EL (cell line): ENCODE results near the gene MED9.

Experiments
- DNase-seq: peaks from one replicate; pipeline ENCODE4 v3.0.0-alpha.2; 2016

Gene MED9

GRCh38 chr17:17519886-17520285 is 43.1 kb downstream of the MED9 start:
- no peak for DNase-seq

GRCh38 chr17:17520599-17521232 is 43.9 kb downstream of the MED9 start:
- DNase-seq, result no peak

- DNase-seq, result no peak
These were observed 46.4 kb downstream of the MED9 start for GRCh38 chr17:17523001-17523730.

GRCh38 chr17:17523731-17524490 is 47.1 kb downstream of the MED9 start:
- DNase-seq, result no peak

GRCh38 chr17:17525311-17525710 is 48.5 kb downstream of the MED9 start:
- DNase-seq, result no peak

GRCh38 chr17:17525956-17526355 is 49.2 kb downstream of the MED9 start:
- no peak for DNase-seq

- no peak for DNase-seq
These were observed 49.6 kb downstream of the MED9 start for GRCh38 chr17:17526369-17526768.

- no peak for DNase-seq
These were observed 50.7 kb downstream of the MED9 start for GRCh38 chr17:17527534-17527933.

- no peak for DNase-seq
These were observed 51.2 kb downstream of the MED9 start for GRCh38 chr17:17527956-17528500.

GRCh38 chr17:17528696-17529652 is 52.2 kb downstream of the MED9 start:
- DNase-seq, result no peak

GRCh38 chr17:17531156-17531555 is 54.4 kb downstream of the MED9 start:
- DNase-seq, result no peak

- DNase-seq, result no peak
These were observed 56.2 kb downstream of the MED9 start for GRCh38 chr17:17532991-17533390.

- no peak for DNase-seq
These were observed 57.2 kb downstream of the MED9 start for GRCh38 chr17:17533901-17534441.

GRCh38 chr17:17535957-17536356 is 59.2 kb downstream of the MED9 start:
- peak; percentile 26 for DNase-seq

GRCh38 chr17:17536702-17537101 is 59.9 kb downstream of the MED9 start:
- DNase-seq, result no peak

GRCh38 chr17:17537311-17538099 is 60.7 kb downstream of the MED9 start:
- peak; percentile 9 for DNase-seq

- no peak for DNase-seq
These were observed 61.9 kb downstream of the MED9 start for GRCh38 chr17:17538417-17539391.

- DNase-seq, result no peak
These were observed 62.8 kb downstream of the MED9 start for GRCh38 chr17:17539591-17539990.

GRCh38 chr17:17540278-17540906 is 63.6 kb downstream of the MED9 start:
- no peak for DNase-seq
